ENCODE data around the gene GIMAP7.

GIMAP7 gene

DNA sequence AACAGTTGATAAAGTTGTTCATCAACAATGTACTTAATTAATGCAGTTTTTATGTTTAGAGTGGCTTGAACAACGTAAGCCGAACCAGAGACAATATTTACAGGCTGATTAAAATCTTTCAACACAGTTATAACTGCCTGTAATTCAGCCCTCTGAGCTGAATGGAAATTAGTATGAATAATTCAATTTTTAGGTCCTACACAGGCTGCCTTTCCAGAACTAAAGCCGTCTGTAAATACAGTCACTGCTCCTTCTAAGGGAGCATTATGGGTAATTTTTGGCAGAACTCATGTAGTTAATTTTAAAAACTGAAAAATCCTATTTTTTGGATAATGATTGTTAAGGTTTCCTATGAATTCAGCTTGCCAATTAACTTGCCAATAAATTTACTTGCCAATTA lies 49.9 kb downstream of the GIMAP7 start:
- TF ChIP-seq, protein P1, sequence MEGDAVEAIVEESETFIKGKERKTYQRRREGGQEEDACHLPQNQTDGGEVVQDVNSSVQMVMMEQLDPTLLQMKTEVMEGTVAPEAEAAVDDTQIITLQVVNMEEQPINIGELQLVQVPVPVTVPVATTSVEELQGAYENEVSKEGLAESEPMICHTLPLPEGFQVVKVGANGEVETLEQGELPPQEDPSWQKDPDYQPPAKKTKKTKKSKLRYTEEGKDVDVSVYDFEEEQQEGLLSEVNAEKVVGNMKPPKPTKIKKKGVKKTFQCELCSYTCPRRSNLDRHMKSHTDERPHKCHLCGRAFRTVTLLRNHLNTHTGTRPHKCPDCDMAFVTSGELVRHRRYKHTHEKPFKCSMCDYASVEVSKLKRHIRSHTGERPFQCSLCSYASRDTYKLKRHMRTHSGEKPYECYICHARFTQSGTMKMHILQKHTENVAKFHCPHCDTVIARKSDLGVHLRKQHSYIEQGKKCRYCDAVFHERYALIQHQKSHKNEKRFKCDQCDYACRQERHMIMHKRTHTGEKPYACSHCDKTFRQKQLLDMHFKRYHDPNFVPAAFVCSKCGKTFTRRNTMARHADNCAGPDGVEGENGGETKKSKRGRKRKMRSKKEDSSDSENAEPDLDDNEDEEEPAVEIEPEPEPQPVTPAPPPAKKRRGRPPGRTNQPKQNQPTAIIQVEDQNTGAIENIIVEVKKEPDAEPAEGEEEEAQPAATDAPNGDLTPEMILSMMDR (IDR thresholded peaks at IDR 0.05; ENCODE audit: unreplicated experiment in 3 of 3): no peak
- Mint-ChIP-seq H3K4me1 (peaks cover 11% of the 10 kb centered on the region), H3K27me3 (ENCODE audit: low read depth) (no peaks in the 10 kb centered on the region), H3K36me3 (ENCODE audit: low read depth) (no peaks in the 10 kb centered on the region), H3K27ac (no peak overlapping the region), H3K4me3 (no peak overlapping the region), H3K9me3 (peaks cover 14% of the 10 kb centered on the region)

DNA sequence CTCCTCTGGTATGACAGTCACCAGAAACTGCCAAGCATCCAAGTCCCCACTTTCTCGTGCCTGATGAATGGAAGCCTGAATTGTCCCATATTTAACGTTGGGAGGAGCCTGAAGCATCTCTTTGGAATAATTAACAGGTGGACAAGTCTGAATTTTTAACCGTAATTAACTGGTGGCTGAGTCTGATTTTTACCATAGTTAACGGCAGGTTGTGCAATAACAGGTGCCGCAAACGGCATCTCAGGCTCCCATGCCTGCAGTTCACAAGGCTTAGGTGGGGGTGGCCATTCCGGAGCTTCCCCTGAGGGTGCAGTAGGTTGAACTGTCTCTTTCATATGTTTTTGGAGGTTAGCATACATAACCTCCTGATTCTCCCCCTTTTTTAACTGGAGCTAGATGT lies 50.6 kb downstream of the GIMAP7 start:
- Mint-ChIP-seq H3K27me3 (ENCODE audit: low read depth) (peaks cover 2% of the 10 kb centered on the region), H3K27ac (no peak overlapping the region), H3K36me3 (ENCODE audit: low read depth) (no peaks in the 10 kb centered on the region), H3K4me1 (peaks cover 11% of the 10 kb centered on the region), H3K4me3 (no peak overlapping the region), H3K9me3 (peaks cover 9% of the 10 kb centered on the region)
- TF ChIP-seq, protein P1 (IDR thresholded peaks at IDR 0.05; ENCODE audit: unreplicated experiment in 3 of 3): no peak

DNA sequence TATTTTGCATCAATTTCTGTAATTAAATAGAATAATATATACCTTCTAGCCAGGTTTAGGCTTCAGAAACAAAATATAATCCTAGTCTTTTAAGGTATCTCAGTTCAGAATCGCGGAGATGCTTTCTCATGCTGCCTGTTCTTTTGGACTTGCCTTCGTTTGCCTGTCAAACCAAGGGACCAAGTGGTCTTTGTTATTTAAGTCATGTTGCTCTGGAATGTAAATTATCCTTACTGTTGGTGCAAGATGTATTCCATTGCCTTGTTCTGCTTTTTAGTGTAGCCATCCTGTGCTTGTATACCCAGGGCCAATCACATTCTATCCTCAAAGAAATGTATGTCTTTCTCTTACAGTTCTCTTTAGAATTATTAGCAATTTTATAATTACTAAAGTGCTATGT lies 51.5 kb downstream of the GIMAP7 start:
- Mint-ChIP-seq H3K27me3 (ENCODE audit: low read depth) (peaks cover 5% of the 10 kb centered on the region), H3K36me3 (ENCODE audit: low read depth) (no peaks in the 10 kb centered on the region), H3K4me3 (no peak overlapping the region), H3K4me1 (peaks cover 11% of the 10 kb centered on the region), H3K9me3 (peaks cover 1% of the 10 kb centered on the region), H3K27ac (no peak overlapping the region)
- TF ChIP-seq, protein P1 (IDR thresholded peaks at IDR 0.05; ENCODE audit: unreplicated experiment in 3 of 3): no peak

DNA sequence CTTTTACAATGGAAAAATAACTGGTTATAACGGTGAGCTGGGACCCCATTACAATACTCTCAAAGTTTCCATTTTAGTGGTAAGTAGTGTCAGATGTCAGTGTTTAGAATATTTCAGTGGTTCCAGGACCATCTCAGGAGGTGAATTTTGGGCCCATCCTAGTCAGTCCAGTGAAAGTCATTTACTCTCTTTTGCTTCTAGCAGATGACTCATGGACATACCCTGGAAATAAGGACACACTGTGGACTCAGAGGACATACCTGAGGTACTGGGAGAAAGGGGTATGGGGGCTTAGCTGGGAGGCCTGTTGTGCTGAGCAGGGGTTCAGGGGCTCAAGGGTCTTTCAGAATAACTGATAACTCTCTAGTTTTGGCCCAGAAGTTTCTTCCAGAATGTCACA lies 51.9 kb downstream of the GIMAP7 start:
- Mint-ChIP-seq H3K27ac (no peak overlapping the region), H3K9me3 (no peaks in the 10 kb centered on the region), H3K4me1 (peaks cover 11% of the 10 kb centered on the region), H3K36me3 (ENCODE audit: low read depth) (no peaks in the 10 kb centered on the region), H3K27me3 (ENCODE audit: low read depth) (peaks cover 5% of the 10 kb centered on the region), H3K4me3 (no peak overlapping the region)
- TF ChIP-seq, protein P1 (IDR thresholded peaks at IDR 0.05; ENCODE audit: unreplicated experiment in 3 of 3): no peak

DNA sequence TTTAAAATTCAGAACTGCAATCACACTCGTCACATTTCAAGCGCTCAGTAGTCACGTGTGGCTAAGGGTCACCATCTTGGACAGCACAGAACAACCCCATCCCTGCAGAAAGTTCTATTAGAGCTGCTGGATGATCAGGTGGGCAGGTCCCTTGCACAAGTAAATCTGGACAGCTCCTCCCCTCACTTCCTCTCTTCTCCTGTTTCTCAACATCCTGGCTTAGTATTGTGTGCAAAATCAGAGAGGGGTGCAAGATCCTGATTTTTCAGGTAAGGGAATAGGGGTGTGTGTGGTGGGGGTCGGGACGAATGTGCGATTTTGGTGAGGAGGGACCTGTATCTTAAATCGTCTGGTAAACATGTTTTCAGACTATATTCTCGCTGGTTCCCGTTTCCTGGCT lies 52.5 kb downstream of the GIMAP7 start, which contains the start of gene GIMAP4:
TSS of gene GIMAP4 (plus strand) at position 222 of the 400 bp plus-strand sequence. CDS start 2,512 bp downstream, outside the sequence.
- TF ChIP-seq, protein P1 (IDR thresholded peaks at IDR 0.05; ENCODE audit: unreplicated experiment in 3 of 3): no peak
- Mint-ChIP-seq H3K36me3 (ENCODE audit: low read depth) (no peaks in the 10 kb centered on the region), H3K27me3 (ENCODE audit: low read depth) (peaks cover 5% of the 10 kb centered on the region), H3K4me1 (peaks cover 11% of the 10 kb centered on the region), H3K9me3 (no peaks in the 10 kb centered on the region), H3K4me3 (peak within 1 kb of the TSS in 1 of 3 experiments; percentile 1), H3K27ac (no peak within 1 kb of the TSS)

DNA sequence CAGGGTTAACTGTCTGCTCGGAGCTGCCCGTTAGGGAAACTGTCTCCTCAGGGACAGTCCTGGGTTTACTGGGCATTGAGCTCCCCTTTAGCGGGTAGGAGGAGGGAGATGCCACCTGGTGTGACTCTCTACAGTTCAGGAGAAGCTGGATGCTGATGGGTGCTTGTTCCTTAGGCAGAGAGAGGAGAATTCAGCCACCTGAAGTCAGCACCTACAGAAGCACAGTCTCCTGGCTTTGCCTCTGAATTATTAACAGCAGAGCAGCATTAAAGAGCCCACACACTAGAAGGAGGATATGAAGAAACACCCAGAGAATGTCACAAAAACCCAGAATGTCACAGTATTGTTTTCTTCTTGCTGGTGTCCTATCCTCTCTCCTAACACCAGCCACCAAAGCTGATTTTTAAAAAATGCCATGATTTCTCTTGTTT lies 53.2 kb downstream of the GIMAP7 start:
- TF ChIP-seq, protein P1 (IDR thresholded peaks at IDR 0.05; ENCODE audit: unreplicated experiment in 3 of 3): no peak
- H3K27ac Mint-ChIP-seq: no peak overlapping the region
- peak overlapping the region in 1 of 3 experiments; percentile 1 for H3K4me3 Mint-ChIP-seq
- H3K9me3 Mint-ChIP-seq: no peaks in the 10 kb centered on the region
- no peaks in the 10 kb centered on the region for H3K36me3 Mint-ChIP-seq (ENCODE audit: low read depth)
- peaks cover 11% of the 10 kb centered on the region for H3K4me1 Mint-ChIP-seq
- H3K27me3 Mint-ChIP-seq (ENCODE audit: low read depth): peaks cover 5% of the 10 kb centered on the region
